ENCODE results near the gene NT5M.

GRCh38 chr17:17343160-17343735 lies 40.1 kb downstream of the NT5M start:
- TF ChIP-seq, protein P1, sequence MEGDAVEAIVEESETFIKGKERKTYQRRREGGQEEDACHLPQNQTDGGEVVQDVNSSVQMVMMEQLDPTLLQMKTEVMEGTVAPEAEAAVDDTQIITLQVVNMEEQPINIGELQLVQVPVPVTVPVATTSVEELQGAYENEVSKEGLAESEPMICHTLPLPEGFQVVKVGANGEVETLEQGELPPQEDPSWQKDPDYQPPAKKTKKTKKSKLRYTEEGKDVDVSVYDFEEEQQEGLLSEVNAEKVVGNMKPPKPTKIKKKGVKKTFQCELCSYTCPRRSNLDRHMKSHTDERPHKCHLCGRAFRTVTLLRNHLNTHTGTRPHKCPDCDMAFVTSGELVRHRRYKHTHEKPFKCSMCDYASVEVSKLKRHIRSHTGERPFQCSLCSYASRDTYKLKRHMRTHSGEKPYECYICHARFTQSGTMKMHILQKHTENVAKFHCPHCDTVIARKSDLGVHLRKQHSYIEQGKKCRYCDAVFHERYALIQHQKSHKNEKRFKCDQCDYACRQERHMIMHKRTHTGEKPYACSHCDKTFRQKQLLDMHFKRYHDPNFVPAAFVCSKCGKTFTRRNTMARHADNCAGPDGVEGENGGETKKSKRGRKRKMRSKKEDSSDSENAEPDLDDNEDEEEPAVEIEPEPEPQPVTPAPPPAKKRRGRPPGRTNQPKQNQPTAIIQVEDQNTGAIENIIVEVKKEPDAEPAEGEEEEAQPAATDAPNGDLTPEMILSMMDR (IDR thresholded peaks at IDR 0.05): no peak
- no peak for TF ChIP-seq EZH2phosphoT487 (IDR thresholded peaks at IDR 0.05)
